Progenitor cell of endocrine pancreas (in vitro differentiated cells): ENCODE results near the gene FOXC1. TPM values are rescaled to one million over a fixed set of nuclear protein-coding genes. Genes with fewer than 3 reads are reported as not detected.

ENCODE experiments used
- DNase-seq: peaks from one replicate; pipeline ENCODE4 v3.0.0; 2021; ENCODE audit warnings: low spot score; ENCODE audit not compliant: unreplicated experiment
- H3K27ac Mint-ChIP-seq: 2 replicates; pipeline ENCODE4 v1.8.0; 2021; ENCODE audit warnings: mild to moderate bottlenecking, moderate library complexity, mixed read lengths
- H3K27me3 Mint-ChIP-seq: 2 replicates; pipeline ENCODE4 v1.8.0; 2021; ENCODE audit warnings: mixed read lengths
- H3K36me3 Mint-ChIP-seq: 2 replicates; pipeline ENCODE4 v1.8.0; 2022; ENCODE audit warnings: mixed read lengths; ENCODE audit not compliant: insufficient read depth
- H3K4me1 Mint-ChIP-seq: 2 replicates; pipeline ENCODE4 v1.8.0; 2021; ENCODE audit warnings: low read depth, mixed read lengths
- H3K4me3 Mint-ChIP-seq: 2 replicates; pipeline ENCODE4 v1.8.0; 2021; ENCODE audit warnings: low read depth, mild to moderate bottlenecking, moderate library complexity, mixed read lengths
- H3K9me3 Mint-ChIP-seq: 2 replicates; pipeline ENCODE4 v1.8.0; 2021; ENCODE audit warnings: low read depth, mixed read lengths
- total RNA-seq: library from RNA; stranded (reverse); gene quantifications from 2 replicates; pipeline ENCODE4 v1.2.1, GENCODE V29; 2021
- TF ChIP-seq, protein P1 (sequence below): fragments of 200-600 bp; sonication (generic); IDR thresholded peaks from one replicate; pipeline ENCODE4 v1.5.0; 2021; ENCODE audit warnings: antibody characterized with exemption, mild to moderate bottlenecking; ENCODE audit not compliant: unreplicated experiment

FOXC1 gene
- total RNA-seq, 1 donor from 2014 or later: 0.46 TPM

DNA sequence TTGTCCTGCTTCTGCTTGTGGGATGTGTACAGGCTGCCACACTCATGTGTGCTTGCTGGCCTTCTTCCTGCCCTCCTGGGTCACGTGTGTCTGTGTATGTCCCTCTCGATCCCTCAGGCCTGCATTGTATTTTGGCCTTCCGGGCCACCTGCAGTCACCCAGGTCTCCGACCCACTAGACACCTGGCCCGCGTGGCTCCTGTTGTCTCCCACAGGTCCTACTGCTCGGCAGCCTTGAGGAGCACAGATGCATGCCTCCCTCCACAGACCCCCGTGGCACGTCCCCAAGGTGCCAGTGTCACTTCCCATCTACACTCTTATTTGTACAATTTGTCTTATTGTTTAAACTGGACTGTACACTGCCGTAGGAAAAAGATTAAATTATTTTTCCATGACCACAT is 43.1 kb downstream of the FOXC1 start:
- DNase-seq: no peak
- H3K4me3 Mint-ChIP-seq: no peak overlapping the region
- no peaks in the 10 kb centered on the region for H3K9me3 Mint-ChIP-seq
- no peaks in the 10 kb centered on the region for H3K27me3 Mint-ChIP-seq
- H3K4me1 Mint-ChIP-seq: peaks cover 6% of the 10 kb centered on the region
- TF ChIP-seq, protein P1, sequence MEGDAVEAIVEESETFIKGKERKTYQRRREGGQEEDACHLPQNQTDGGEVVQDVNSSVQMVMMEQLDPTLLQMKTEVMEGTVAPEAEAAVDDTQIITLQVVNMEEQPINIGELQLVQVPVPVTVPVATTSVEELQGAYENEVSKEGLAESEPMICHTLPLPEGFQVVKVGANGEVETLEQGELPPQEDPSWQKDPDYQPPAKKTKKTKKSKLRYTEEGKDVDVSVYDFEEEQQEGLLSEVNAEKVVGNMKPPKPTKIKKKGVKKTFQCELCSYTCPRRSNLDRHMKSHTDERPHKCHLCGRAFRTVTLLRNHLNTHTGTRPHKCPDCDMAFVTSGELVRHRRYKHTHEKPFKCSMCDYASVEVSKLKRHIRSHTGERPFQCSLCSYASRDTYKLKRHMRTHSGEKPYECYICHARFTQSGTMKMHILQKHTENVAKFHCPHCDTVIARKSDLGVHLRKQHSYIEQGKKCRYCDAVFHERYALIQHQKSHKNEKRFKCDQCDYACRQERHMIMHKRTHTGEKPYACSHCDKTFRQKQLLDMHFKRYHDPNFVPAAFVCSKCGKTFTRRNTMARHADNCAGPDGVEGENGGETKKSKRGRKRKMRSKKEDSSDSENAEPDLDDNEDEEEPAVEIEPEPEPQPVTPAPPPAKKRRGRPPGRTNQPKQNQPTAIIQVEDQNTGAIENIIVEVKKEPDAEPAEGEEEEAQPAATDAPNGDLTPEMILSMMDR: no peak
- H3K27ac Mint-ChIP-seq: no peak overlapping the region
- H3K36me3 Mint-ChIP-seq: no peaks in the 10 kb centered on the region

DNA sequence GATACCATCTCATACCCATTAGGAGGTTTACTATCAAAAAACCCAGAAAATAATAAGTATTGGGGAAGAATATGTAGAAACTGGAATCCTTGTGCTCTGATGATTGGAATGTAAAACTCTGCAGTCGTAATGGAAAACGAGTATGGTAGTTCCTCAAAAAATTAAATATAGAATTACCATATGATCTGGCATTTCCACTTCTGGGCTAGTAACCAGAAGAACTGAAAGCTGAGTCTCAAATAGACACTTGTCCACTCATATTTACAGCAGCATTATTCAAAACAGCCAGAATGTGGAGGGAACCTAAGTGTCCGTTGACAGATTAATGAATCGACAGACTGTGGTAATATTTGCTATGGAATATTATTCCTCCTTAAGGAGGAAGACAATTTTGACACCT is 44.3 kb downstream of the FOXC1 start:
- Mint-ChIP-seq H3K4me3 (no peak overlapping the region), H3K27ac (no peak overlapping the region), H3K27me3 (no peaks in the 10 kb centered on the region), H3K36me3 (no peaks in the 10 kb centered on the region), H3K9me3 (no peaks in the 10 kb centered on the region), H3K4me1 (peaks cover 7% of the 10 kb centered on the region)
- TF ChIP-seq, protein P1: no peak
- no peak for DNase-seq

DNA sequence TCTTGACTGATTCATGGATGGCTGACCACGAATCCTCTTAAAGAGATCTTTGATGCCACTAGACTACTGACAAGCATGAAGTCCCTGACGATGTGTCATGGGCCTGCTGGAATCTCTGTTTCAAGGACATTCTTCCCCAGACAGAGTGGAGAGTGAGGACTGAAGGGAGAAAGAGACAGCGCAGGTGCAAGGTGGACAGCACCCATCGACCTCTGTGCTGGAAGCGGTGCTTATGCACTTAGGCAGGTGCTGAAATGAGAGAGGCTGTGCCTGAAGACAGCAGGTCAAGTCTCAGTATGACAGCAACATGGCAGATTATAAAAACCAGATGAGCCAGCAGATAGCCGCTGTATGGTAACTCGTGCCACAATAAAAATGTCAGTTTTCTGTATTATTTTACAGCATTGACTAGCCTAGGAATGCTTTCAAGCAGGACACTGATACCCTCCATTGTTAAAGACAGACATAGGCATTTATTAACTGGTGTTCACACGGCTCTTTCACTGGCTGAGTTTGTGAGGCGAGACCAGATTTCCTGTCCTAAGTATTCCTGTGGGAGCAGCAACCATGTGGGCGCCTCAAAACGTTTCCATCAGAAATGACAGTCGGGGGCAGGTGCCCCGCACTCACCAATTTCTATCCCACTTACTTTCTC is 47.5 kb downstream of the FOXC1 start:
- Mint-ChIP-seq H3K4me1 (peaks cover 7% of the 10 kb centered on the region), H3K36me3 (no peaks in the 10 kb centered on the region), H3K27me3 (peaks cover 5% of the 10 kb centered on the region), H3K27ac (no peak overlapping the region), H3K9me3 (no peaks in the 10 kb centered on the region), H3K4me3 (no peak overlapping the region)
- no peak for DNase-seq
- TF ChIP-seq, protein P1: no peak

DNA sequence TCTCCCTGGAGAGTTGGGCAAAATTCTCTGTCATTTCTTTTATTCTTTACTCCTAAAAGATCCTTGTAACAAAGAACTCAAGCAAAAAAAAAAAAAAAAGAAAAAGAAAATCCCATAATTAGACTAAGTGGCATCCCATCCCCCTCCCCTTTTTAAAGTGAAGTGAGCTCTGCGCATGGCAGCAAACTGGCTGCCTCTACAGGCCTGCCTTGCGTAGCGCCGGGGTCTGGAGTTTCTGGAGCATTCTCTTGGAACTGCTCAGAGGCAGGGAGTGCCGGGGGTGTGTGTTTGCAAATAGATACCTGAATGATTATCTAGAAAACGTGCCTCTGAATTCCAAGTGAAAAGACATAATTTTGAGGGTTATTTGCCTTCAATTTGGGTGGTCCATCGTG is 48.1 kb downstream of the FOXC1 start:
- Mint-ChIP-seq H3K27ac (no peak overlapping the region), H3K27me3 (peaks cover 5% of the 10 kb centered on the region), H3K4me3 (no peak overlapping the region), H3K36me3 (no peaks in the 10 kb centered on the region), H3K9me3 (no peaks in the 10 kb centered on the region), H3K4me1 (peaks cover 7% of the 10 kb centered on the region)
- TF ChIP-seq, protein P1: no peak
- DNase-seq: no peak

DNA sequence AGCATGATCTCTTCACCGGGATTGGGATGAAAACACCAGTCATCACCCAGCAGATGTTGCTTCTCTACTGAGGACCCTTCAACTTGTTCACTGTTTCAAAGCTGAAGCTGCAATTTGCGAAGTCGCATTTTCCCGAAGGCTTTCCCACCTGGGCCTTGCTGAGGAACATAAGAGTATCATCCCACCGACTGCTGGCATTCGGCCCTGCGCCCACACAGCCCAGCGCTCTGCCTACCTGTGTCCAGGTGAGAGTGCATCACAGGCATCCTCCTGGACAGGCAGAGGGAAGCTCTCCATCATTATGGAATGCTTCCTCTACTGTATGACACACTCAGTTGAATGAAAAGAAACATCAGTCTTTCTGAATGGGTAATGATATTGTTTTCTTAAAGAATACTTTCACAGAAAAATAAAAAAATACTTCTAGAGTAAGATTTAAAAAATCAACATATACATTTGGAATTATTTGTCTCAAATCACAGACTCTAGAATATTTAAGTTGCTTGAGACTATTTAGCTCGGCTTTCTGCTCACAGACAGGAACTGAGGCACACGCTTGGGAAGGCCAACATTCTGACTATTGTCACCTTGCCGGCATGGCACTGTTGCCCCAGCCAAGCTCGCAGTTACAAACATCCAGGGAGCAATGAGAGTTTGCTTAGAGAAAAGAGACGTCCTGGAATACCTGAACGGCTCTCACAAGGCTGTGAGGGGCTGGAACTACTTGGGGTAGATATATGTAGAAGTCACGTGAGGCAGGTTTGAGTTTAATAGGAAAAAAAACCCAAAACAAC is 48.7 kb downstream of the FOXC1 start:
- H3K9me3 Mint-ChIP-seq: no peaks in the 10 kb centered on the region
- no peaks in the 10 kb centered on the region for H3K36me3 Mint-ChIP-seq
- no peak overlapping the region for H3K27ac Mint-ChIP-seq

More for the DNA sequence above, 48.7 kb downstream of the FOXC1 start:
- no peak for DNase-seq
- H3K4me3 Mint-ChIP-seq: no peak overlapping the region
- TF ChIP-seq, protein P1: no peak
- peaks cover 7% of the 10 kb centered on the region for H3K4me1 Mint-ChIP-seq
- peaks cover 5% of the 10 kb centered on the region for H3K27me3 Mint-ChIP-seq
